Measurements from ENCODE around the gene TUBA4B. TPM values are rescaled to one million over a fixed set of nuclear protein-coding genes. Genes with fewer than 3 reads are reported as not detected.

Gene TUBA4B
- total and polyA plus RNA-seq, 8 donors = 0.50 to 6.0 (median 3.4) TPM; not detected in 1

- Histone ChIP-seq H3K27ac (peak within 1 kb of the TSS; percentile 95), H3K27me3 (no peaks in the 10 kb centered on the region), H3K9me3 (no peaks in the 10 kb centered on the region), H3K4me3 (peak within 1 kb of the TSS; percentile 79 to 92), H3K4me1 (peaks cover 23 to 58% of the 10 kb centered on the region in 2 donors), H3K36me3 (peaks cover 0 to 50% of the 10 kb centered on the region in 2 donors)
- TF ChIP-seq CTCF (IDR thresholded peaks at IDR 0.05) = no peak
- intact Hi-C loops (cut with DNase I) = no loop called here
- ATAC-seq (peak; percentile 98), DNase-seq (peak; percentile 96 to 99 (median 98))
Observed at GRCh38 chr2:219229305-219230058, 23.6 kb upstream of the TUBA4B start, which contains the start of the genes ANKZF1 and ATG9A. TSS of gene ANKZF1 (plus strand) at chr2:219229806. CDS start at chr2:219230258, 452 bp downstream. TSS of gene ATG9A (minus strand) at chr2:219229636. CDS start at chr2:219228024, 1,612 bp downstream.

GRCh38 chr2:219230059-219230540 lies 22.9 kb upstream of the TUBA4B start:
- no peak for TF ChIP-seq CTCF (IDR thresholded peaks at IDR 0.05)
- H3K27me3 ChIP-seq = no peaks in the 10 kb centered on the region
- intact Hi-C loops (cut with DNase I) = no loop called here

GRCh38 chr2:219234331-219234730 lies 18.7 kb upstream of the TUBA4B start:
- TF ChIP-seq CTCF (IDR thresholded peaks at IDR 0.05) = no peak
- H3K36me3 ChIP-seq = peaks cover 0 to 72% of the 10 kb centered on the region in 2 donors
- intact Hi-C loops (cut with DNase I) = no loop called here
- H3K27ac ChIP-seq = no peak overlapping the region
- DNase-seq = no peak
- no peaks in the 10 kb centered on the region for H3K27me3 ChIP-seq
- H3K9me3 ChIP-seq = no peaks in the 10 kb centered on the region
- no peak overlapping the region for H3K4me3 ChIP-seq
- peaks cover 9 to 15% of the 10 kb centered on the region in 2 donors for H3K4me1 ChIP-seq
- no peak for ATAC-seq

More at GRCh38 chr2:219230059-219230540, 22.9 kb upstream of the TUBA4B start:
- peak; percentile 59 for ATAC-seq
- DNase-seq = peak in 2 of 4 donors; percentile 66 to 90
- H3K4me3 ChIP-seq = peak overlapping the region; percentile 79 to 92
- peak overlapping the region; percentile 86 to 95 for H3K27ac ChIP-seq
- peaks cover 0 to 50% of the 10 kb centered on the region in 2 donors for H3K36me3 ChIP-seq
- peaks cover 23 to 51% of the 10 kb centered on the region in 2 donors for H3K4me1 ChIP-seq
- no peaks in the 10 kb centered on the region for H3K9me3 ChIP-seq

- DNase-seq = peak in 2 of 4 donors; percentile 50 to 87
- peak; percentile 4 for ATAC-seq
- Histone ChIP-seq H3K27me3 (no peaks in the 10 kb centered on the region), H3K4me1 (peaks cover 13 to 38% of the 10 kb centered on the region in 2 donors), H3K9me3 (no peaks in the 10 kb centered on the region), H3K4me3 (peak overlapping the region; percentile 7 to 36), H3K27ac (peak overlapping the region in 1 of 2 donors; percentile 42), H3K36me3 (peaks cover 0 to 26% of the 10 kb centered on the region in 2 donors)
- no peak for TF ChIP-seq CTCF (IDR thresholded peaks at IDR 0.05)
- intact Hi-C loops (cut with DNase I) = no loop called here
Observed at GRCh38 chr2:219243291-219243761, 9.7 kb upstream of the TUBA4B start.

- Histone ChIP-seq H3K4me1 (peaks cover 26 to 52% of the 10 kb centered on the region in 2 donors), H3K9me3 (no peaks in the 10 kb centered on the region), H3K27ac (peak overlapping the region; percentile 94 to 97), H3K27me3 (no peaks in the 10 kb centered on the region), H3K36me3 (peaks cover 0 to 24% of the 10 kb centered on the region in 2 donors), H3K4me3 (peak overlapping the region; percentile 81 to 94)
- intact Hi-C loops (cut with DNase I) = no loop called here
- no peak for DNase-seq
- no peak for TF ChIP-seq CTCF (IDR thresholded peaks at IDR 0.05)
- ATAC-seq = no peak
Observed at GRCh38 chr2:219244789-219245147, 8.3 kb upstream of the TUBA4B start.
